HFF-Myc (cell line): Measurements from ENCODE around the gene STOML2.
A peak's percentile ranks its signal among the peaks of the same experiment; 100 is the strongest.

Experiments used
- DNase-seq: peaks from one replicate; pipeline ENCODE4 v3.0.0-alpha.2; 2011; ENCODE audit warnings: low read depth; ENCODE audit errors: extremely low read depth
- H3K4me3 ChIP-seq: replicated peaks from 2 replicates; pipeline ENCODE4 v1.5.1; 2011; ENCODE audit warnings: low read depth, mild to moderate bottlenecking, control low read depth, low read length
- CTCF ChIP-seq: IDR thresholded peaks from 2 replicates; pipeline ENCODE4 v1.5.1; 2012; ENCODE audit warnings: mild to moderate bottlenecking, low read depth, low read length, control low read depth; ENCODE audit errors: missing control alignments

The STOML2 gene

GRCh38 chr9:35072461-35073278 lies 30.3 kb downstream of the STOML2 start, which contains the start of gene VCP:
TSS of gene VCP (minus strand) at chr9:35072625. CDS start at chr9:35072353, 272 bp downstream.
- DNase-seq, result peak; percentile 99
- no peak for TF ChIP-seq CTCF
- peak within 1 kb of the TSS; percentile 91 for H3K4me3 ChIP-seq

- no peak for DNase-seq
- H3K4me3 ChIP-seq, result peak overlapping the region; percentile 91
- TF ChIP-seq CTCF, result peak; percentile 37
Measured at GRCh38 chr9:35071814-35072460, 31.0 kb downstream of the STOML2 start.

GRCh38 chr9:35070823-35071813 lies 31.8 kb downstream of the STOML2 start:
- no peak for DNase-seq

GRCh38 chr9:35069020-35069419 lies 33.9 kb downstream of the STOML2 start:
- H3K4me3 ChIP-seq, result no peak overlapping the region
- DNase-seq, result no peak
- no peak for TF ChIP-seq CTCF

More at GRCh38 chr9:35070823-35071813, 31.8 kb downstream of the STOML2 start:
- TF ChIP-seq CTCF, result no peak
- peak overlapping the region; percentile 91 for H3K4me3 ChIP-seq

- TF ChIP-seq CTCF, result no peak
- no peak overlapping the region for H3K4me3 ChIP-seq
- no peak for DNase-seq
Measured at GRCh38 chr9:35067056-35067455, 35.9 kb downstream of the STOML2 start.

GRCh38 chr9:35060548-35061207 lies 42.3 kb downstream of the STOML2 start:
- no peak for DNase-seq
- H3K4me3 ChIP-seq, result no peak overlapping the region
- no peak for TF ChIP-seq CTCF
